ENCODE measurements around the gene SULT1C4. TPM values are rescaled to one million over a fixed set of nuclear protein-coding genes. Genes with fewer than 3 reads are reported as not detected.

Gene SULT1C4
- total RNA-seq, 4 donors from 2014 or later = 1.9 to 5.2 (median 3.2) TPM

DNA sequence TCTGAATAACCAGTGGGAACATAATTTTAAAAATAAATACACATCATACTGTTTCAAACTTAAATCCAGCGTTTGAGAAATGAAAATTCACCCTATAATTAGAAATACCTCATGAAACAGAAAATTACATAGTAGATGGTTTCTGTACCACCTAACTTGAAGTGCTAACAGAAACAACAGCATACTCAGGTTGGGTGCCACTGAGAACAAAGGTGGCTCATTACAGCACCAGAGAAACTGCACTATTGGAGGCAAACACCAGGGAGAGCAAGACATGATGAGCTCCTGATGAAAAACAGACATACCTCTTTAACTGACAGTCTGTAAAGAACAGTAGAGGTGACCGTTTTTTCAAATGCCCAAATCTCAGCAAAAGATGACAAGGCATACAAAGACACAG, 12.6 kb downstream of the SULT1C4 start:
- TF ChIP-seq, protein P1, sequence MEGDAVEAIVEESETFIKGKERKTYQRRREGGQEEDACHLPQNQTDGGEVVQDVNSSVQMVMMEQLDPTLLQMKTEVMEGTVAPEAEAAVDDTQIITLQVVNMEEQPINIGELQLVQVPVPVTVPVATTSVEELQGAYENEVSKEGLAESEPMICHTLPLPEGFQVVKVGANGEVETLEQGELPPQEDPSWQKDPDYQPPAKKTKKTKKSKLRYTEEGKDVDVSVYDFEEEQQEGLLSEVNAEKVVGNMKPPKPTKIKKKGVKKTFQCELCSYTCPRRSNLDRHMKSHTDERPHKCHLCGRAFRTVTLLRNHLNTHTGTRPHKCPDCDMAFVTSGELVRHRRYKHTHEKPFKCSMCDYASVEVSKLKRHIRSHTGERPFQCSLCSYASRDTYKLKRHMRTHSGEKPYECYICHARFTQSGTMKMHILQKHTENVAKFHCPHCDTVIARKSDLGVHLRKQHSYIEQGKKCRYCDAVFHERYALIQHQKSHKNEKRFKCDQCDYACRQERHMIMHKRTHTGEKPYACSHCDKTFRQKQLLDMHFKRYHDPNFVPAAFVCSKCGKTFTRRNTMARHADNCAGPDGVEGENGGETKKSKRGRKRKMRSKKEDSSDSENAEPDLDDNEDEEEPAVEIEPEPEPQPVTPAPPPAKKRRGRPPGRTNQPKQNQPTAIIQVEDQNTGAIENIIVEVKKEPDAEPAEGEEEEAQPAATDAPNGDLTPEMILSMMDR (IDR thresholded peaks at IDR 0.05; ENCODE audit: low read depth) = no peak

- TF ChIP-seq, protein P1 (IDR thresholded peaks at IDR 0.05; ENCODE audit: low read depth) = no peak
These were observed 14.3 kb downstream of the SULT1C4 start for GRCh38 chr2:108392029-108392428.

GRCh38 chr2:108393197-108393596, 15.4 kb downstream of the SULT1C4 start:
- TF ChIP-seq, protein P1 (IDR thresholded peaks at IDR 0.05; ENCODE audit: low read depth) = no peak

DNA sequence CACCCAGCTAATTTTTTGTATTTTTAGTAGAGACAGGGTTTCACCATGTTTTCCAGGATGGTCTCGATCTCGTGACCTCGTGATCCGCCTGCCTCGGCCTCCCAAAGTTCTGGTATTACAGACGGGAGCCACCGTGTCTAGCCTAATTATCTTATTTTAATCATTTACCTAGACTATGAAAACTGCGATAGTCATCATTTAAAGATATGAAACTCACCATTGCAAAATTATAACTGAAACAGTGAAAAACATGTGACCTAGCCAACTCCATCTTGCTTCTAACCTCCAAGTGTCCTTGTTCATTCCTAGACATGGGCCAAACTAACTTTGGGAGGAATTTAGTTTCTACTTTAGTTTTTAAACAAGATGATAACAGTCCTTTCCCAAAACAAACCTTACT, 17.4 kb downstream of the SULT1C4 start:
- TF ChIP-seq, protein P1 (IDR thresholded peaks at IDR 0.05; ENCODE audit: low read depth) = no peak

- TF ChIP-seq, protein P1 (IDR thresholded peaks at IDR 0.05; ENCODE audit: low read depth) = no peak
These were observed 19.1 kb downstream of the SULT1C4 start for GRCh38 chr2:108396845-108397244.

GRCh38 chr2:108399479-108399878, 21.7 kb downstream of the SULT1C4 start:
- TF ChIP-seq, protein P1 (IDR thresholded peaks at IDR 0.05; ENCODE audit: low read depth) = no peak

GRCh38 chr2:108401800-108402199, 24.0 kb downstream of the SULT1C4 start:
- TF ChIP-seq, protein P1 (IDR thresholded peaks at IDR 0.05; ENCODE audit: low read depth) = no peak

Measured in subcutaneous adipose tissue (tissue), 4 donors.